Measurements from ENCODE around the gene OXGR1. TPM values are rescaled to one million over a fixed set of nuclear protein-coding genes. Genes with fewer than 3 reads are reported as not detected.

The OXGR1 gene
- total RNA-seq, 4 donors from 2014 or later, result 0.17 to 5.5 (median 1.2) TPM

- Histone ChIP-seq H3K9me3 (no peaks in the 10 kb centered on the region), H3K4me1 (peaks cover 0 to 7% (median 4%) of the 10 kb centered on the region in 4 donors), H3K27ac (replicated peaks in 1 of 4) (no peak overlapping the region), H3K36me3 (no peaks in the 10 kb centered on the region), H3K4me3 (no peak overlapping the region), H3K27me3 (no peaks in the 10 kb centered on the region)
- WGBS, result 81% methylated on average over 5 of the region's 5 CpGs
- TF ChIP-seq EP300 (IDR thresholded peaks at IDR 0.05) (no peak), POLR2A (IDR thresholded peaks at IDR 0.05; ENCODE audit: low read depth) (no peak), POLR2AphosphoS5 (IDR thresholded peaks at IDR 0.05) (no peak)
- TF ChIP-seq, protein P1, sequence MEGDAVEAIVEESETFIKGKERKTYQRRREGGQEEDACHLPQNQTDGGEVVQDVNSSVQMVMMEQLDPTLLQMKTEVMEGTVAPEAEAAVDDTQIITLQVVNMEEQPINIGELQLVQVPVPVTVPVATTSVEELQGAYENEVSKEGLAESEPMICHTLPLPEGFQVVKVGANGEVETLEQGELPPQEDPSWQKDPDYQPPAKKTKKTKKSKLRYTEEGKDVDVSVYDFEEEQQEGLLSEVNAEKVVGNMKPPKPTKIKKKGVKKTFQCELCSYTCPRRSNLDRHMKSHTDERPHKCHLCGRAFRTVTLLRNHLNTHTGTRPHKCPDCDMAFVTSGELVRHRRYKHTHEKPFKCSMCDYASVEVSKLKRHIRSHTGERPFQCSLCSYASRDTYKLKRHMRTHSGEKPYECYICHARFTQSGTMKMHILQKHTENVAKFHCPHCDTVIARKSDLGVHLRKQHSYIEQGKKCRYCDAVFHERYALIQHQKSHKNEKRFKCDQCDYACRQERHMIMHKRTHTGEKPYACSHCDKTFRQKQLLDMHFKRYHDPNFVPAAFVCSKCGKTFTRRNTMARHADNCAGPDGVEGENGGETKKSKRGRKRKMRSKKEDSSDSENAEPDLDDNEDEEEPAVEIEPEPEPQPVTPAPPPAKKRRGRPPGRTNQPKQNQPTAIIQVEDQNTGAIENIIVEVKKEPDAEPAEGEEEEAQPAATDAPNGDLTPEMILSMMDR (IDR thresholded peaks at IDR 0.05), result no peak
- intact Hi-C loops (cut with DNase I), result loop anchor here (5.0 kb wide), 1 partner anchor 786 kb away; no protein-coding TSS in a partner anchor
- DNase-seq (ENCODE audit: extremely low spot score), result no peak
Observed at GRCh38 chr13:97015661-97016350, 21.5 kb upstream of the OXGR1 start.

GRCh38 chr13:97012251-97013048 is 18.2 kb upstream of the OXGR1 start:
- no peaks in the 10 kb centered on the region for H3K36me3 ChIP-seq
- no peak for DNase-seq (ENCODE audit: extremely low spot score)
- intact Hi-C loops (cut with DNase I), result no loop called here
- no peak for TF ChIP-seq EP300 (IDR thresholded peaks at IDR 0.05)
- TF ChIP-seq POLR2AphosphoS5 (IDR thresholded peaks at IDR 0.05), result no peak
- TF ChIP-seq POLR2A (IDR thresholded peaks at IDR 0.05; ENCODE audit: low read depth), result no peak
- TF ChIP-seq, protein P1 (IDR thresholded peaks at IDR 0.05), result no peak
- no peak overlapping the region for H3K4me3 ChIP-seq
- H3K27me3 ChIP-seq, result no peaks in the 10 kb centered on the region
- WGBS, result 77% methylated on average over 7 of the region's 7 CpGs
- no peaks in the 10 kb centered on the region for H3K4me1 ChIP-seq
- no peaks in the 10 kb centered on the region for H3K9me3 ChIP-seq
- no peak overlapping the region for H3K27ac ChIP-seq (replicated peaks in 1 of 4)

DNA sequence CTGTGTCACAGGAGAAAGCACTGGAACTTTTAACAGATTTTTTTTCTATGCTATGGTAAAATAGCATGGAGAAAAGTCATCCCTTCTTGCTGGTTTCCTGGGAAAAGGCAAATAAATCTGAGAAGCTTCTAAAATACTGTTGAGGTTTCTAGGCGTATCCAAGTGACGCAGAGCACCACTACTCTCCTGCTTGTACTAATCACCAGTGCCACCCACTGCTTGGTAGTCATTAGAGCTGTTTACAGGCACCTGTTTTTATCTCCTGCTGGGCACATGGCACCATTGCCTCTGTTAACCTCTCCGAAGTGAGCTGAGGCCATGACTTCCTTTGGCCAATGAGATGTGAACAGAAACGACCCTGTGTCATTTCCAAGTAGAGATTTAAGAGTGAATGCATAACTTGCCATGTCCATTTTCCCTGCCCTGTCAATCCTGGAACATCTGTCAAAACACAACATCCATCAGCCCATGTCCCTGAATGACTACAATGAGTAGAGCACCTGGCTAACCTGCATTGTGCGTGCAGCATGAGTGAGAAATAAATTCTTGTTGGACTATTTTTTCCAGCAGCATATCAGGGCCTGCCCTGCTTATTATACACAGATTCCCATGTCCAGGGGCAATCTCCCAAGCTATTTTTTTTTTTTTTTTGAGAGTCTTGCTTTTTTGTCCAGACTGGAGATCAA is 17.3 kb upstream of the OXGR1 start:
- Histone ChIP-seq H3K36me3 (no peaks in the 10 kb centered on the region), H3K4me3 (no peak overlapping the region), H3K9me3 (no peaks in the 10 kb centered on the region), H3K27ac (replicated peaks in 1 of 4) (no peak overlapping the region), H3K4me1 (no peaks in the 10 kb centered on the region), H3K27me3 (no peaks in the 10 kb centered on the region)
- intact Hi-C loops (cut with DNase I), result no loop called here
- 92% methylated on average over 5 of the region's 5 CpGs for WGBS
- TF ChIP-seq EP300 (IDR thresholded peaks at IDR 0.05) (no peak), POLR2AphosphoS5 (IDR thresholded peaks at IDR 0.05) (no peak), POLR2A (IDR thresholded peaks at IDR 0.05; ENCODE audit: low read depth) (no peak)
- TF ChIP-seq, protein P1 (IDR thresholded peaks at IDR 0.05), result no peak
- no peak for DNase-seq (ENCODE audit: extremely low spot score)

- TF ChIP-seq EP300 (IDR thresholded peaks at IDR 0.05) (no peak), POLR2A (IDR thresholded peaks at IDR 0.05; ENCODE audit: low read depth) (no peak), POLR2AphosphoS5 (IDR thresholded peaks at IDR 0.05) (no peak)
- TF ChIP-seq, protein P1 (IDR thresholded peaks at IDR 0.05), result no peak
- intact Hi-C loops (cut with DNase I), result no loop called here
- 62% methylated on average over 4 of the region's 4 CpGs for WGBS
- no peak overlapping the region for H3K27ac ChIP-seq (replicated peaks in 1 of 4)
- H3K9me3 ChIP-seq, result no peaks in the 10 kb centered on the region
- H3K4me1 ChIP-seq, result no peaks in the 10 kb centered on the region
- no peak for DNase-seq (ENCODE audit: extremely low spot score)
- no peaks in the 10 kb centered on the region for H3K36me3 ChIP-seq
- H3K4me3 ChIP-seq, result no peak overlapping the region
- H3K27me3 ChIP-seq, result no peaks in the 10 kb centered on the region
Observed at GRCh38 chr13:97008643-97009042, 14.4 kb upstream of the OXGR1 start.

Data from esophagus muscularis mucosa (tissue), 4 donors.